Stimulated activated naive B cell treated with anti-CD40 and anti-IgM and Interleukin-4, amounts not matched to agents 10 μg/mL and 1 μg/mL and 100 μg/mL, for 72 hours (primary cell): ENCODE data around the gene TTC29.
A peak's percentile ranks its signal among the peaks of the same experiment; 100 is the strongest.

Experiments used
- ATAC-seq, 2 donors: fragments of 150-1000 bp; cut with Tn5 transposase; replicated peaks; 2 replicates each; pipeline ENCODE4 v1.10.0; 2021; ENCODE audit warnings: moderate library complexity in 1 of 2
- DNase-seq: peaks from one replicate; pipeline ENCODE4 v3.0.0; 2021
- H3K27ac Mint-ChIP-seq: one replicate; pipeline ENCODE4 v1.8.0; 2022; ENCODE audit warnings: mild to moderate bottlenecking, mixed read lengths
- H3K27me3 Mint-ChIP-seq, 2 donors: one replicate each; pipeline ENCODE4 v1.8.0; 2022; ENCODE audit warnings: mixed read lengths in 2 of 2
- H3K36me3 Mint-ChIP-seq, 2 donors: one replicate each; pipeline ENCODE4 v1.8.0; 2022; ENCODE audit warnings: mixed read lengths in 2 of 2, mild to moderate bottlenecking in 1 of 2
- H3K4me1 Mint-ChIP-seq, 2 donors: one replicate each; pipeline ENCODE4 v1.8.0; 2022; ENCODE audit warnings: mixed read lengths in 2 of 2, mild to moderate bottlenecking in 1 of 2
- H3K4me3 Mint-ChIP-seq, 2 donors: one replicate each; pipeline ENCODE4 v1.8.0; 2022; ENCODE audit warnings: mild to moderate bottlenecking in 2 of 2, mixed read lengths in 2 of 2, moderate library complexity in 1 of 2
- H3K9me3 Mint-ChIP-seq, 2 donors: one replicate each; pipeline ENCODE4 v1.8.0; 2022; ENCODE audit warnings: mixed read lengths in 2 of 2, mild to moderate bottlenecking in 1 of 2

The TTC29 gene

GRCh38 chr4:146945556-146946374, at the start of gene TTC29:
Gene TTC29 (minus strand): TSS chr4:146945864. CDS start chr4:146939895, 5,969 bp downstream.
- peaks cover 13 to 17% of the 10 kb centered on the region in 2 donors for H3K27me3 Mint-ChIP-seq
- peaks cover 13 to 27% of the 10 kb centered on the region in 2 donors for H3K4me1 Mint-ChIP-seq
- H3K36me3 Mint-ChIP-seq = no peaks in the 10 kb centered on the region
- peak within 1 kb of the TSS; percentile 82 to 85 for H3K4me3 Mint-ChIP-seq
- DNase-seq = peak; percentile 76
- peaks cover 0 to 2% of the 10 kb centered on the region in 2 donors for H3K9me3 Mint-ChIP-seq
- peak within 1 kb of the TSS; percentile 39 for H3K27ac Mint-ChIP-seq
- ATAC-seq = peak; percentile 100

- H3K4me3 Mint-ChIP-seq = no peak overlapping the region
- no peak overlapping the region for H3K27ac Mint-ChIP-seq
- no peak for ATAC-seq
- peaks cover 0 to 5% of the 10 kb centered on the region in 2 donors for H3K27me3 Mint-ChIP-seq
- peaks cover 0 to 1% of the 10 kb centered on the region in 2 donors for H3K9me3 Mint-ChIP-seq
- no peaks in the 10 kb centered on the region for H3K36me3 Mint-ChIP-seq
- no peaks in the 10 kb centered on the region for H3K4me1 Mint-ChIP-seq
- no peak for DNase-seq
These were observed 36.0 kb upstream of the TTC29 start for GRCh38 chr4:146981651-146982050.

GRCh38 chr4:146978641-146979040, 33.0 kb upstream of the TTC29 start:
- Mint-ChIP-seq H3K27ac (no peak overlapping the region), H3K4me3 (no peak overlapping the region), H3K4me1 (no peaks in the 10 kb centered on the region), H3K36me3 (no peaks in the 10 kb centered on the region), H3K9me3 (peaks cover 0 to 4% of the 10 kb centered on the region in 2 donors), H3K27me3 (peaks cover 9 to 12% of the 10 kb centered on the region in 2 donors)
- DNase-seq (no peak), ATAC-seq (no peak)

- DNase-seq (no peak), ATAC-seq (no peak)
- H3K36me3 Mint-ChIP-seq = no peaks in the 10 kb centered on the region
- H3K27me3 Mint-ChIP-seq = peaks cover 14 to 17% of the 10 kb centered on the region in 2 donors
- no peaks in the 10 kb centered on the region for H3K4me1 Mint-ChIP-seq
- H3K27ac Mint-ChIP-seq = no peak overlapping the region
- peaks cover 0 to 4% of the 10 kb centered on the region in 2 donors for H3K9me3 Mint-ChIP-seq
- H3K4me3 Mint-ChIP-seq = no peak overlapping the region
These were observed 30.5 kb upstream of the TTC29 start for GRCh38 chr4:146976145-146976544.

- ATAC-seq (no peak), DNase-seq (no peak)
- Mint-ChIP-seq H3K36me3 (no peaks in the 10 kb centered on the region), H3K4me1 (no peaks in the 10 kb centered on the region), H3K27ac (no peak overlapping the region), H3K9me3 (peaks cover 0 to 4% of the 10 kb centered on the region in 2 donors), H3K27me3 (peaks cover 12 to 17% of the 10 kb centered on the region in 2 donors), H3K4me3 (no peak overlapping the region)
These were observed 29.9 kb upstream of the TTC29 start for GRCh38 chr4:146975527-146975926.

GRCh38 chr4:146975036-146975435, 29.4 kb upstream of the TTC29 start:
- H3K9me3 Mint-ChIP-seq = peaks cover 0 to 4% of the 10 kb centered on the region in 2 donors
- no peak overlapping the region for H3K27ac Mint-ChIP-seq
- H3K27me3 Mint-ChIP-seq = peaks cover 12 to 17% of the 10 kb centered on the region in 2 donors
- no peak overlapping the region for H3K4me3 Mint-ChIP-seq
- ATAC-seq (no peak), DNase-seq (no peak)
- no peaks in the 10 kb centered on the region for H3K4me1 Mint-ChIP-seq
- H3K36me3 Mint-ChIP-seq = no peaks in the 10 kb centered on the region

GRCh38 chr4:146972036-146972435, 26.4 kb upstream of the TTC29 start:
- DNase-seq = no peak
- no peaks in the 10 kb centered on the region for H3K4me1 Mint-ChIP-seq
- no peak overlapping the region for H3K27ac Mint-ChIP-seq
- ATAC-seq = no peak
- H3K27me3 Mint-ChIP-seq = peaks cover 12 to 17% of the 10 kb centered on the region in 2 donors
- H3K9me3 Mint-ChIP-seq = peaks cover 3 to 4% of the 10 kb centered on the region in 2 donors
- no peaks in the 10 kb centered on the region for H3K36me3 Mint-ChIP-seq
- H3K4me3 Mint-ChIP-seq = no peak overlapping the region

- H3K4me1 Mint-ChIP-seq = no peaks in the 10 kb centered on the region
- H3K9me3 Mint-ChIP-seq = peaks cover 0 to 3% of the 10 kb centered on the region in 2 donors
- H3K27me3 Mint-ChIP-seq = peaks cover 5 to 8% of the 10 kb centered on the region in 2 donors
- DNase-seq (no peak), ATAC-seq (no peak)
- H3K27ac Mint-ChIP-seq = no peak overlapping the region
- no peak overlapping the region for H3K4me3 Mint-ChIP-seq
- H3K36me3 Mint-ChIP-seq = no peaks in the 10 kb centered on the region
These were observed 23.5 kb upstream of the TTC29 start for GRCh38 chr4:146969126-146969525.

- no peak for ATAC-seq
- no peak overlapping the region for H3K4me3 Mint-ChIP-seq
These were observed 15.0 kb upstream of the TTC29 start for GRCh38 chr4:146960634-146961033.

GRCh38 chr4:146959692-146960091, 14.0 kb upstream of the TTC29 start:
- peaks cover 16 to 21% of the 10 kb centered on the region in 2 donors for H3K27me3 Mint-ChIP-seq
- ATAC-seq = no peak
- no peaks in the 10 kb centered on the region for H3K36me3 Mint-ChIP-seq
- no peak for DNase-seq
- no peaks in the 10 kb centered on the region for H3K4me1 Mint-ChIP-seq
- no peak overlapping the region for H3K4me3 Mint-ChIP-seq
- H3K9me3 Mint-ChIP-seq = no peaks in the 10 kb centered on the region
- no peak overlapping the region for H3K27ac Mint-ChIP-seq

More at GRCh38 chr4:146960634-146961033, 15.0 kb upstream of the TTC29 start:
- Mint-ChIP-seq H3K27ac (no peak overlapping the region), H3K9me3 (no peaks in the 10 kb centered on the region), H3K27me3 (peaks cover 13 to 21% of the 10 kb centered on the region in 2 donors), H3K36me3 (no peaks in the 10 kb centered on the region), H3K4me1 (no peaks in the 10 kb centered on the region)
- no peak for DNase-seq

- Mint-ChIP-seq H3K27ac (no peak overlapping the region), H3K9me3 (no peaks in the 10 kb centered on the region)
These were observed 11.6 kb upstream of the TTC29 start for GRCh38 chr4:146957237-146957636.

GRCh38 chr4:146952896-146953295, 7.2 kb upstream of the TTC29 start:
- H3K4me1 Mint-ChIP-seq = no peaks in the 10 kb centered on the region
- H3K27me3 Mint-ChIP-seq = peaks cover 18 to 23% of the 10 kb centered on the region in 2 donors
- no peak for DNase-seq
- peaks cover 0 to 2% of the 10 kb centered on the region in 2 donors for H3K9me3 Mint-ChIP-seq
- H3K36me3 Mint-ChIP-seq = no peaks in the 10 kb centered on the region
- no peak overlapping the region for H3K4me3 Mint-ChIP-seq
- no peak overlapping the region for H3K27ac Mint-ChIP-seq
- no peak for ATAC-seq

More at GRCh38 chr4:146957237-146957636, 11.6 kb upstream of the TTC29 start:
- Mint-ChIP-seq H3K27me3 (peaks cover 20 to 23% of the 10 kb centered on the region in 2 donors), H3K4me1 (no peaks in the 10 kb centered on the region), H3K36me3 (no peaks in the 10 kb centered on the region), H3K4me3 (no peak overlapping the region)
- no peak for ATAC-seq
- no peak for DNase-seq

- DNase-seq = no peak
- H3K27ac Mint-ChIP-seq = no peak overlapping the region
- no peaks in the 10 kb centered on the region for H3K36me3 Mint-ChIP-seq
- ATAC-seq = no peak
- H3K4me3 Mint-ChIP-seq = no peak overlapping the region
- peaks cover 17 to 23% of the 10 kb centered on the region in 2 donors for H3K27me3 Mint-ChIP-seq
- H3K4me1 Mint-ChIP-seq = peaks cover 13 to 27% of the 10 kb centered on the region in 2 donors
- peaks cover 0 to 2% of the 10 kb centered on the region in 2 donors for H3K9me3 Mint-ChIP-seq
These were observed 3.9 kb upstream of the TTC29 start for GRCh38 chr4:146949559-146949958.

GRCh38 chr4:146943691-146944375, 1.8 kb downstream of the TTC29 start:
- H3K36me3 Mint-ChIP-seq = no peaks in the 10 kb centered on the region
- peaks cover 7 to 10% of the 10 kb centered on the region in 2 donors for H3K27me3 Mint-ChIP-seq
- ATAC-seq = no peak
- H3K4me1 Mint-ChIP-seq = peaks cover 13 to 27% of the 10 kb centered on the region in 2 donors
- no peak for DNase-seq
- H3K27ac Mint-ChIP-seq = no peak overlapping the region
- H3K4me3 Mint-ChIP-seq = no peak overlapping the region
- H3K9me3 Mint-ChIP-seq = no peaks in the 10 kb centered on the region
